Measurements from ENCODE around the gene CTSE. TPM values are rescaled to one million over a fixed set of nuclear protein-coding genes. Genes with fewer than 3 reads are reported as not detected.

The CTSE gene
- total and polyA plus RNA-seq, 2 of the 13 experiments (the other 11 are each of a cell fraction or from before 2014, with no cell fraction given), result 0.50 to 0.69 TPM

- intact Hi-C loops (cut with micrococcal nuclease; ENCODE audit: unreplicated experiment) (no loop called here), in situ Hi-C loops (cut with HindIII; ENCODE audit: extremely low pct_ligation_motif_present, low pct_unique_long_range_greater_than_20kb) (no loop called here)
- H3K4me2 ChIP-seq (ENCODE audit: low read depth, low read length), result no peak overlapping the region
- no peak overlapping the region for H3K4me3 ChIP-seq (replicated peaks in 1 of 3; ENCODE audit: insufficient read depth in 1 of 3, low read depth in 2 of 3, low read length in 3 of 3)
- no peak overlapping the region for H3K9ac ChIP-seq (ENCODE audit: insufficient read depth, low read depth, low read length)
- no peak for ATAC-seq
- H4K20me1 ChIP-seq (ENCODE audit: insufficient read depth, low read length), result no peaks in the 10 kb centered on the region
- peaks cover 19% of the 10 kb centered on the region for H3K79me2 ChIP-seq (ENCODE audit: insufficient read depth, low read length)
- no peak for DNase-seq (ENCODE audit: low spot score)
- no peak for TF ChIP-seq ZC3H13 (CRISPR knock-in tag; IDR thresholded peaks at IDR 0.05)
- TF ChIP-seq ATF7 (IDR thresholded peaks at IDR 0.05), result peak; percentile 57; the same call in 1 of the 2 replicates
- TF ChIP-seq ATF7 (CRISPR knock-in tag; IDR thresholded peaks at IDR 0.05), result no peak
- H3K27me3 ChIP-seq (ENCODE audit: control insufficient read depth in 1 of 2, insufficient read depth in 2 of 2, low read length in 2 of 2), result no peaks in the 10 kb centered on the region
- BruUV-seq (replicated peaks), result no TSS peak
- 80% methylated on average over 3 of the region's 3 CpGs for WGBS (ENCODE audit: low lambda C conversion rate)
- POLR2A ChIA-PET, result no interaction called here
- no peak overlapping the region for H3K27ac ChIP-seq (ENCODE audit: extremely low read length, insufficient read depth, low read length)
- no peak overlapping the region for H2AFZ ChIP-seq (ENCODE audit: low read length)
- no peak for FAIRE-seq
- H3K36me3 ChIP-seq (replicated peaks in 1 of 2; ENCODE audit: control insufficient read depth in 1 of 2, insufficient read depth in 2 of 2, low read length in 2 of 2), result no peaks in the 10 kb centered on the region
- no peaks in the 10 kb centered on the region for H3K9me3 ChIP-seq (ENCODE audit: low read length)
- CTCF ChIA-PET (ENCODE audit: low intra/inter-chr PET ratio, low total read pairs), result no interaction called here
- H3K4me1 ChIP-seq (ENCODE audit: insufficient read depth, low read length), result peaks cover 58% of the 10 kb centered on the region
These were observed 26.4 kb upstream of the CTSE start for GRCh38 chr1:206049919-206050600.

DNA sequence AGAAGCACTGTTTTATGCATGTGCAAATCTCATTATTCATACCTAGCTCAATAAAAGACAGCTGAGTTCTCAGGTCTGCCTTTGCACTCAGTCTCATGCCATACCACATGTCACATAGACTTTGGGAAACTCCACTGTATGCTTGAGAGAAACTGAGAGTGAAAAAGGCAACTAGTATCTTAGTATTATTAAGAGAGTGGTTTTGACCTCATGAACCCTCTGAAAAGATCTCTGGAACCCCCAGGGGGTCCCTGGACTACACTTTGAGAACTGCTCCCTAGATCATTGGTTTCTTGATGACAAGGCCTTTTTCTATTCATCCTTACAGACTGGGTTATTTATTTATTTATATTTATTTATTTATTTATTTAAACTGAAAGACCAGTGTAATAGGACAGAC, 25.6 kb upstream of the CTSE start:
- H3K4me3 ChIP-seq (replicated peaks in 1 of 3; ENCODE audit: insufficient read depth in 1 of 3, low read depth in 2 of 3, low read length in 3 of 3), result no peak overlapping the region
- in situ Hi-C loops (cut with HindIII; ENCODE audit: extremely low pct_ligation_motif_present, low pct_unique_long_range_greater_than_20kb) (no loop called here), intact Hi-C loops (cut with micrococcal nuclease; ENCODE audit: unreplicated experiment) (no loop called here)
- H3K4me2 ChIP-seq (ENCODE audit: low read depth, low read length), result peak overlapping the region; percentile 78; the same call in 1 of the 2 replicates
- peaks cover 16% of the 10 kb centered on the region for H3K79me2 ChIP-seq (ENCODE audit: insufficient read depth, low read length)
- no TSS peak for BruUV-seq (replicated peaks)
- no peak for TF ChIP-seq ZNF280D (CRISPR knock-in tag; IDR thresholded peaks at IDR 0.05)
- no peak for TF ChIP-seq PAX8 (CRISPR knock-in tag; IDR thresholded peaks at IDR 0.05; ENCODE audit: borderline replicate concordance)
- no peak for TF ChIP-seq PHF5A (CRISPR knock-in tag; IDR thresholded peaks at IDR 0.05; ENCODE audit: low read depth, unreplicated experiment)
- no peak for TF ChIP-seq ZNF616 (CRISPR knock-in tag; IDR thresholded peaks at IDR 0.05; ENCODE audit: low read depth)
- TF ChIP-seq RBM22 (optimal IDR thresholded peaks at IDR 0.05; ENCODE audit: low read length), result no peak
- TF ChIP-seq ZZZ3 (CRISPR knock-in tag; IDR thresholded peaks at IDR 0.05; ENCODE audit: borderline replicate concordance), result no peak
- TF ChIP-seq ATF7 (IDR thresholded peaks at IDR 0.05), result no peak
- TF ChIP-seq ATF7 (CRISPR knock-in tag; IDR thresholded peaks at IDR 0.05), result no peak
- TF ChIP-seq TSC22D2 (CRISPR knock-in tag; IDR thresholded peaks at IDR 0.05; ENCODE audit: borderline replicate concordance), result no peak
- TF ChIP-seq NCOR1 (IDR thresholded peaks at IDR 0.05; ENCODE audit: borderline replicate concordance, low read length), result no peak
- no peak for DNase-seq (ENCODE audit: low spot score)
- H3K9ac ChIP-seq (ENCODE audit: insufficient read depth, low read depth, low read length), result no peak overlapping the region
- H3K4me1 ChIP-seq (ENCODE audit: insufficient read depth, low read length), result peaks cover 55% of the 10 kb centered on the region
- no peak for ATAC-seq
- POLR2A ChIA-PET, result no interaction called here
- no peaks in the 10 kb centered on the region for H4K20me1 ChIP-seq (ENCODE audit: insufficient read depth, low read length)
- no peak for FAIRE-seq
- no peaks in the 10 kb centered on the region for H3K9me3 ChIP-seq (ENCODE audit: low read length)
- no peaks in the 10 kb centered on the region for H3K27me3 ChIP-seq (ENCODE audit: control insufficient read depth in 1 of 2, insufficient read depth in 2 of 2, low read length in 2 of 2)
- H3K27ac ChIP-seq (ENCODE audit: extremely low read length, insufficient read depth, low read length), result peak overlapping the region; percentile 56
- H2AFZ ChIP-seq (ENCODE audit: low read length), result no peak overlapping the region
- no peaks in the 10 kb centered on the region for H3K36me3 ChIP-seq (replicated peaks in 1 of 2; ENCODE audit: control insufficient read depth in 1 of 2, insufficient read depth in 2 of 2, low read length in 2 of 2)
- CTCF ChIA-PET (ENCODE audit: low intra/inter-chr PET ratio, low total read pairs), result no interaction called here

Measured in HepG2 (cell line).